Tibial artery (tissue), 4 donors: ENCODE data around the gene WDR64.

Source experiments
- DNase-seq, 2 donors: peaks; one replicate each; pipeline ENCODE4 v3.0.0-alpha.2; 2019
- H3K27ac ChIP-seq, 2 donors: fragments of 200-600 bp; sonication (generic) in 1 of 2; 1 replicate in 1 of 2; 2 replicates in 1 of 2; pipeline ENCODE4 v1.5.1; 2018 to 2019; ENCODE audit warnings: mild to moderate bottlenecking in 1 of 2
- H3K27me3 ChIP-seq, 2 donors: fragments of 200-600 bp; sonication (generic) in 1 of 2; one replicate each; pipeline versions ENCODE4 v1.5.1 to v1.6.0; 2016 to 2019
- H3K36me3 ChIP-seq, 3 donors: fragments of 200-600 bp; sonication (generic) in 2 of 3; one replicate each; pipeline ENCODE4 v1.5.1; 2016 to 2019; ENCODE audit warnings: mild to moderate bottlenecking in 2 of 3
- H3K4me1 ChIP-seq, 4 donors: fragments of 200-600 bp; sonication (generic) in 2 of 4; 1 replicate in 3 of 4; 2 replicates in 1 of 4; pipeline ENCODE4 v1.5.1; 2016 to 2019
- H3K4me3 ChIP-seq, 2 donors: fragments of 200-600 bp; sonication (generic) in 1 of 2; 1 replicate in 1 of 2; 2 replicates in 1 of 2; pipeline ENCODE4 v1.5.1; 2018 to 2019; ENCODE audit warnings: mild to moderate bottlenecking in 2 of 2
- H3K9me3 ChIP-seq, 3 donors: fragments of 200-600 bp; sonication (generic) in 1 of 3; one replicate each; pipeline ENCODE4 v1.5.1; 2016 to 2019
- intact Hi-C: fragments of 100-400 bp; cut with DNase I; formaldehyde crosslinking; loops from one replicate; pipeline ENCODE4 v1.15.0; 2023; ENCODE audit warnings: low total_unique reads
- TF ChIP-seq, protein P1 (sequence below), 2 experiments: fragments of 200-600 bp in 1 of 2; fragments of 450-650 bp in 1 of 2; IDR thresholded peaks; one replicate each; pipeline ENCODE4 v1.5.1; 2017 to 2019; ENCODE audit warnings: antibody characterized with exemption in 2 of 2, mild to moderate bottlenecking in 1 of 2, moderate library complexity in 1 of 2

The WDR64 gene

DNA sequence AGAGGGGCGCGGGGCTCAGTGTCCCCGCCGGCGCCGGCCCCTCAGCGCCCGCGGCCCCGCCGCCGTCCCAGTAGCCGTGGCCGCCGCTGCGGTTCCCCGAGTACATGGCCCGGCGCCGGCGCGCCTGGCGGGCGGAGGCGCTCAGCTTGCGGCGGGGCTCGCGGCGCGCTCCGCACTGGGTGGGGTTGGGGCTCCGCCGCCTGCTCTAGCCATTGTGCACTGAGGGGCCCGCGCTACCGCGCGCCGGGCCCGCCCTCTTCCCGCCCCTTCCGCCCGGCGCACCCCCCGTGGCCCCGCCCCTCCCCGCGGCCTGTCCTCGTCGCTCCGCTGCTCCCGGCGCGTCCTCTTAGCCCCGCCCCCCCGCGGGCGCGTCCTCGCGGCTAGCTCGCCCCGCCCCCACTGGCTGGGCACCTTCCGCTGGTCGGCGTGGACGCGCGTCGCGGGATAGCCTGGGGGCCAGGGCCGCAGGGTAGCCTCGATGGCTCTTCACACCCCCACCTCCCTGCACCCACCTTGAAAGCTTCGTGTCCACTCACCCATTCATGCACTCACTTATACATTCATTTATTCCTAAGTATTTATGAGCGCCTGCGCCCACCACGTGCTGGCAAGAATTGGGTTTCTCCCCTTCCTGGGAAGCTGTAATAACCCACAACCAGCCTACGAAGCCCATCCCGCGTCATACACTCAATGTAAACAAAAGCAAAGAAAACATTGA is 11.8 kb upstream of the WDR64 start, which contains the start of the genes CHML and OPN3:
Gene CHML (minus strand): TSS at position 221 of the 718 bp plus-strand sequence. CDS start 4,603 bp downstream, outside the sequence.
Gene OPN3 (minus strand): TSS at position 221 of the 718 bp plus-strand sequence. CDS start 115 bp downstream, at position 106.
- intact Hi-C loops = no loop called here
- TF ChIP-seq, protein P1, sequence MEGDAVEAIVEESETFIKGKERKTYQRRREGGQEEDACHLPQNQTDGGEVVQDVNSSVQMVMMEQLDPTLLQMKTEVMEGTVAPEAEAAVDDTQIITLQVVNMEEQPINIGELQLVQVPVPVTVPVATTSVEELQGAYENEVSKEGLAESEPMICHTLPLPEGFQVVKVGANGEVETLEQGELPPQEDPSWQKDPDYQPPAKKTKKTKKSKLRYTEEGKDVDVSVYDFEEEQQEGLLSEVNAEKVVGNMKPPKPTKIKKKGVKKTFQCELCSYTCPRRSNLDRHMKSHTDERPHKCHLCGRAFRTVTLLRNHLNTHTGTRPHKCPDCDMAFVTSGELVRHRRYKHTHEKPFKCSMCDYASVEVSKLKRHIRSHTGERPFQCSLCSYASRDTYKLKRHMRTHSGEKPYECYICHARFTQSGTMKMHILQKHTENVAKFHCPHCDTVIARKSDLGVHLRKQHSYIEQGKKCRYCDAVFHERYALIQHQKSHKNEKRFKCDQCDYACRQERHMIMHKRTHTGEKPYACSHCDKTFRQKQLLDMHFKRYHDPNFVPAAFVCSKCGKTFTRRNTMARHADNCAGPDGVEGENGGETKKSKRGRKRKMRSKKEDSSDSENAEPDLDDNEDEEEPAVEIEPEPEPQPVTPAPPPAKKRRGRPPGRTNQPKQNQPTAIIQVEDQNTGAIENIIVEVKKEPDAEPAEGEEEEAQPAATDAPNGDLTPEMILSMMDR (IDR thresholded peaks at IDR 0.05) = peak in 1 of 2 experiments; percentile 16
- peaks cover 0 to 5% (median 2%) of the 10 kb centered on the region in 3 donors for H3K36me3 ChIP-seq
- H3K4me1 ChIP-seq = peaks cover 0 to 47% (median 19%) of the 10 kb centered on the region in 4 donors
- peak within 1 kb of the TSS; percentile 90 to 95 for H3K4me3 ChIP-seq
- peak; percentile 88 to 96 for DNase-seq
- peak within 1 kb of the TSS; percentile 87 to 91 for H3K27ac ChIP-seq
- H3K9me3 ChIP-seq = no peaks in the 10 kb centered on the region
- no peaks in the 10 kb centered on the region for H3K27me3 ChIP-seq

DNA sequence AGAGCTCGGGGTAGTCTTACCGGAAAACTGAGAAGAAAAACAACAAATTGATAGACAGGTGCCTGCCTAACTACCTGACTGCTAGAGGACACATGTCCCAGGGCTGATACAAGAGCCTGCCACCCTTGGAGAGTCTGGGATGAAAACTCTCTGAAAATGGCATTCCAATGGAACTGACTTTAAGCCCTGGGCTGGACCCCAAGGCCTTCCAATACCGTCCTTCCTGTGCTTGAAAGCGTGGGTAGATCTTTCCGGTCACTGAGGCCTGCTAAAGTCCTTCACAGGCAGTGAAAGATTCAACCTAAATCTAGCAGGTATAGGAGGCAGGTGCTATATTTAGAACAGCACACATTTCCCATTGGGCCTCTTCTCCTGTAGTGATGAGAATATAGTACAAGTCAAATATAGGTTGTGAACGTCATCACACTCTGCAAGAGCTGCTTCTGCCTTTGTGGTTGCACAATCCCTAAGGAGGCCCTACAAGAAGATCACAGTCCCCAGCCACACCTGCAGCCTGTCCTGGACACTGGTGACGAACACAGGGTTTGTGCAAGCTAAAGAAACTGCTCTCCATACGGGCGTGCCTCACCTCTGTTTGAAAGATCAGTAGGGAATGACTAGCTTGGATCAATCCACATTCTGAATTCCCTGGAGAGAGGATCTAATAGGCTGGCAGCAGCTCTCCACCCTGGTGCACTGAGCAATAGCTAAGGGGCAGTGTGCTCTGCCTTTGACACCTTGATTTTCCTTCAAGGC is 11.0 kb upstream of the WDR64 start:
- intact Hi-C loops = no loop called here
- H3K4me3 ChIP-seq = peak overlapping the region; percentile 90 to 95
- no peak for DNase-seq

DNA sequence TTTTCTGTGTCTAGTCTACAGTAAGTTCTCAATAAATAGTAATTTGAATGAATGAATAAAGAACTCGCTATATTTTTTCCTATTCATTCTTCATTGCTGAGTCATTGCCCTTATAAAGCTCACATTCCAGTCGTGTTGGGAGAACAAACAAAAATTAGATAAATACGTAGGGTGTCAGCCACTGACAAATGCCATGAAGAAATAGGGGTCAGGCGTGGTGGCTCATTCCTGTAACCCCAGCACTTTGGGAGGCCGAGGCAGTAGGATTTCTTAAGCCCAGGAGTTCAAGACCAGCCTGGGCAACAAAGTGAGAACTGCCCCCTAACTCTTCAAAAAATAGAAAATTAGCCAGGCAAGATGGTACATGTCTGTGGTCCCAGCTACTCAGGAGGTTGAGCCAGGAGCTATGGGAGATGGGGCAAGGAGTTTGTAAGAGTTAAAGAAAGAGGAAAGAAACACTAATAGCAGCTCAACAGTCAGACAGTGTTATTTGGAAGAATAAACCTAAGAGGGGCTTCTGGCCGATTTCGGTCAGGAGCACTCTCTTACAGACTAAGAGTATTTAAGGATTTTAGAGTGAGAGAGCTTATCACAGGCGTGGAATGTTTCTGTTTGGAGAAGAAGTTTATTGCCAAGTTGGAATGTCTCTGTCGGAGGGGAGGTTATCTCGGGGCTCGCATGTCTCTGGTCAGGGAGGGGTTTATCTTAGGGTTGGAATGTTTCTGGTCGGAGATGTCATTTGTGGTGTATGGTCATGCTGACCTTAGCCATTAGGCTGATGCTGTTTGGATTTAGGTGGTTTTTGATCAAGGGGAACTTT is 10.1 kb upstream of the WDR64 start:
- Histone ChIP-seq H3K27ac (peak overlapping the region in 1 of 2 donors; percentile 78), H3K36me3 (no peaks in the 10 kb centered on the region), H3K4me1 (peaks cover 0 to 42% (median 19%) of the 10 kb centered on the region in 4 donors), H3K4me3 (no peak overlapping the region), H3K9me3 (no peaks in the 10 kb centered on the region), H3K27me3 (no peaks in the 10 kb centered on the region)
- no peak for DNase-seq
- intact Hi-C loops = no loop called here
- TF ChIP-seq, protein P1 (IDR thresholded peaks at IDR 0.05) = no peak

More for the DNA sequence above, 11.0 kb upstream of the WDR64 start:
- Histone ChIP-seq H3K4me1 (peaks cover 0 to 49% (median 19%) of the 10 kb centered on the region in 4 donors), H3K27ac (peak overlapping the region; percentile 78 to 87), H3K9me3 (no peaks in the 10 kb centered on the region), H3K27me3 (no peaks in the 10 kb centered on the region), H3K36me3 (no peaks in the 10 kb centered on the region)
- TF ChIP-seq, protein P1 (IDR thresholded peaks at IDR 0.05) = no peak

DNA sequence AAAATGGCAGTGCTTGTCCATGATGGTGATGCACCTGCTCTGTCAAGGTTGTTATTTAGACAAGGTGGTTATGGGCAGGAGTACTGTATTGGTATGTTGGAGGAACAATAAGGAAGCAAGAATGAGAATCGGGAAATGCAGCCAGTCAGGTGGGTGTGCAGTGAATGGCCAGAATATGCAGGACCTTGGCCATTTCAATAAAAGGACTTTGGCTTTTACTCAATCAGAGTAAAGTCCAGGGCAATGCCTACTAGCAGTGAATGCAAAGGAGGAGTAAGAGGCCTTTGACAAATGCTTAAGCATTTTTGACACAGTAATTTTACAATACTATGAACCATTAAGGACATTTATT is 9.5 kb upstream of the WDR64 start:
- H3K4me1 ChIP-seq = peaks cover 0 to 36% (median 16%) of the 10 kb centered on the region in 4 donors
- no peaks in the 10 kb centered on the region for H3K36me3 ChIP-seq
- TF ChIP-seq, protein P1 (IDR thresholded peaks at IDR 0.05) = no peak
- no peaks in the 10 kb centered on the region for H3K27me3 ChIP-seq
- DNase-seq = no peak
- H3K27ac ChIP-seq = no peak overlapping the region
- intact Hi-C loops = no loop called here
- no peak overlapping the region for H3K4me3 ChIP-seq
- H3K9me3 ChIP-seq = no peaks in the 10 kb centered on the region

DNA sequence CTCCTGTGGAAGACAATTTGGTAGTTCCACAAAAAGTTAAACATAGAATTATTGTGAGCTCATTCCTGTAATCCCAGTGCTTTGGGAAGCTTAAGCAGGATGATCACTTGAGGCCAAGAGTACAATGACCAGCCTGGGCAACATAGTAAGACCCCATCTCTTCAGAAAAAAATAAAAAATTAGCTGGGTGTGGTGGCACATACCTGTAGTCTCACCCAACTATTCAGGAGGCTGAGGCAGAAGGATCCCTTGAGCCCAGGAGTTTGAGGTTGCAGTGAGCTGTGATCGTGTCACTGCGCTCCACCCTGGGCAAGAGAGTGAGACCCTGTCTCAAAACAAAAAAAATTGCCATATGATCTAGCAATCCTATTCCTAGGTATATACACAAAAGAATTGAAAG is 7.8 kb upstream of the WDR64 start:
- no peak for DNase-seq
- TF ChIP-seq, protein P1 (IDR thresholded peaks at IDR 0.05) = no peak
- intact Hi-C loops = no loop called here
- Histone ChIP-seq H3K27me3 (no peaks in the 10 kb centered on the region), H3K4me3 (no peak overlapping the region), H3K36me3 (no peaks in the 10 kb centered on the region), H3K27ac (peak overlapping the region in 1 of 2 donors; percentile 51), H3K9me3 (no peaks in the 10 kb centered on the region), H3K4me1 (peaks cover 0 to 25% (median 5%) of the 10 kb centered on the region in 4 donors)
